Central memory CD4-positive, alpha-beta T cell (primary cell): ENCODE results near the gene DENND6B.
"Not testable (repeated sequence)": the region's sequence is repeated elsewhere in the genome, so short reads cannot be mapped to it uniquely, and the experiment has no call there.

ENCODE experiments used
- DNase-seq: peaks from one replicate; pipeline ENCODE4 v3.0.0; 2022
- total RNA-seq, 3 experiments: gene quantifications; one replicate each; lab custom pipeline; 2026; lab: John Stamatoyannopoulos, UW

Gene DENND6B, protein sequence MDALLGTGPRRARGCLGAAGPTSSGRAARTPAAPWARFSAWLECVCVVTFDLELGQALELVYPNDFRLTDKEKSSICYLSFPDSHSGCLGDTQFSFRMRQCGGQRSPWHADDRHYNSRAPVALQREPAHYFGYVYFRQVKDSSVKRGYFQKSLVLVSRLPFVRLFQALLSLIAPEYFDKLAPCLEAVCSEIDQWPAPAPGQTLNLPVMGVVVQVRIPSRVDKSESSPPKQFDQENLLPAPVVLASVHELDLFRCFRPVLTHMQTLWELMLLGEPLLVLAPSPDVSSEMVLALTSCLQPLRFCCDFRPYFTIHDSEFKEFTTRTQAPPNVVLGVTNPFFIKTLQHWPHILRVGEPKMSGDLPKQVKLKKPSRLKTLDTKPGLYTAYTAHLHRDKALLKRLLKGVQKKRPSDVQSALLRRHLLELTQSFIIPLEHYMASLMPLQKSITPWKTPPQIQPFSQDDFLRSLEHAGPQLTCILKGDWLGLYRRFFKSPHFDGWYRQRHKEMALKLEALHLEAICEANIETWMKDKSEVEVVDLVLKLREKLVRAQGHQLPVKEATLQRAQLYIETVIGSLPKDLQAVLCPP
- 1.5 to 4.2 (median 2.5) reads per million in 3 experiments for total RNA-seq

DNA sequence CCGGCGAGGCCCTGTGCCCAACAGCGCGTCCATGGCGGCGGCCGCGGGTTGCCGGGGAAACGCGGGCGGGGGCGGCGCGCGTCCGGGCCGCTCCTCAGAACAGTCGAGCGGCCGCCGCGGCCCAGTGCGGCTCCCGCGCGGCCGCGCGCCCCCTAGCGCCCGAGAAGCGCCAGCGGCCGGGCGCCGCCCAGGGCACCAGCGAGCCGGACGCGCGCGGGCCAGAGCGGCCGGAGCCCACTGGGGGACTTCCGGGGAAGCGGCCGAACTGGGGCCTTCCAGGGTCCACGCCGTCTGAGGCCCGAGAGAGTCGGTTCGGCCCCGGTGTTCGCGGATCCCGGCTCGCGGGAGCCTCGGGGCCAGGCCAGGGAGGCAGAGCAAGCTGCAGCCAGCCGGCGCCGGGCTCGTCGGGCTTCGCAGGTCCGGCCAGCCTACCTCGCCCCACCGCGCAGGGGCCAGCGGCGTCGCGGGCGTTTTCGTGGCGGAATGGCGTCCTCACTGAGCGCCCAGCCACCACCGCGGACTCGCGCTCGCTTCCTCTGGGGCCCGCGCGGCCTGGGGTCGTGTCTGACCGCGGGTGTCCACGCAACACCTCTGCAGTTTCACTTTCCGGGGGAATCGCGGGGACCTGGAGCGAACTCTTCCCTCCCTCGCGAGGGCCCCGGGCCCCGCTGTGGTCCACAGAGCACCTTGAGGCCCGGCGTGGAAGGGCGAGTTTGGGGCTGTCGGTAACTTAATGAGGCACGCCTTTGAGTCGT is at the start of gene DENND6B:
Gene DENND6B (minus strand): TSS at position 57 of the 755 bp plus-strand sequence. CDS start 24 bp downstream, at position 33.
- peak; percentile 52 for DNase-seq

DNA sequence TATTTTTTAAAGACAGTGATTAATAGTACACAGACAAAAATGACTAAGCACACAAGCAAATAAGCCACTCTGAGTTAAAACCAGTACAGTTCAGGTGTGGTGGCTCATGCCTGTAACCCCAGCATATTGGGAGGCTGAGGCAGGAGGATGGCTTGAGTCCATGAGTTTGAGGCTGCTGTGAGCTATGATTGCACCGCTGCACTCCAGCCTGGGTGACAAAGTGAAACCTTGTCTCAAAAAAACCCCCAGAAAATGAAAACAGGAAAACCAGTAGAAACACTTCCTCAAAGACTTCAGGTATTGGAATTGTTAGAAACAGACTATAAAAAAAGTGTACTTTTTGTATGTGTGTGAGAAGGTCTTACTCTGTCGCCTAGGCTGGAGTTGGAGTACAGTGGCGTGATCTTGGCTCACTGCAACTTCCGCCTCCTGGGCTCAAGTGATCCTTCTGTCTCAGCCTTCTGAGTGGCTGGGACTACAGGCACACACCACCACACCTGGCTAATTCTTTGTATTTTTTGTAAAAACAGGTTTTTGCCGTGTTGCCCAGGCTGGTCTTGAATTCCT is 49.4 kb upstream of the DENND6B start:
- DNase-seq: no peak

DNA sequence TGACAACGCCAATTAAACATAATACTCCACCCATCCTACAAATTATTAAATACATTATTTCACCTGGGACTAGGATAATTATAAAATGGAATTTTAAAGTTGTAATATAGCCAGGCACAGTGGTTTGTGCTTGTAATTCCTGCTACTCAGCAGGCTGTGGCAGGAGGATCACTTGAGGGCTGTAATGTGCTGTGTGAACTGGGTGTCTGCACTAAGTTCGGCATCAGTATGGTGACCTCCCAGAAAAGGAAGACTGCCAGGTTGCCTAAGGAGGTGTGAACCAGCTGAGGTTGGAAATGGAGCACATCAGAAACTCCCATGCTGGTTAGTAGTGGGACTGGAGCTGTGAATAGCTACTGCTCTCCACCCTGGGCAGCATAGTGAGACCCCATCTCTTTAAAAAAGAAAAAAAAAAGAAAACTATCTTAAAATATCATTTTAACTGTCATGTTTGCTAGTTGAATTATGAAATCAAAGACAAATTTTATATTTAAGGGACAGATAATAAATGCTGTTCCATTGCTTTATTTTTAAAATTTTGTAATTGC is 44.4 kb upstream of the DENND6B start:
- no peak for DNase-seq

DNA sequence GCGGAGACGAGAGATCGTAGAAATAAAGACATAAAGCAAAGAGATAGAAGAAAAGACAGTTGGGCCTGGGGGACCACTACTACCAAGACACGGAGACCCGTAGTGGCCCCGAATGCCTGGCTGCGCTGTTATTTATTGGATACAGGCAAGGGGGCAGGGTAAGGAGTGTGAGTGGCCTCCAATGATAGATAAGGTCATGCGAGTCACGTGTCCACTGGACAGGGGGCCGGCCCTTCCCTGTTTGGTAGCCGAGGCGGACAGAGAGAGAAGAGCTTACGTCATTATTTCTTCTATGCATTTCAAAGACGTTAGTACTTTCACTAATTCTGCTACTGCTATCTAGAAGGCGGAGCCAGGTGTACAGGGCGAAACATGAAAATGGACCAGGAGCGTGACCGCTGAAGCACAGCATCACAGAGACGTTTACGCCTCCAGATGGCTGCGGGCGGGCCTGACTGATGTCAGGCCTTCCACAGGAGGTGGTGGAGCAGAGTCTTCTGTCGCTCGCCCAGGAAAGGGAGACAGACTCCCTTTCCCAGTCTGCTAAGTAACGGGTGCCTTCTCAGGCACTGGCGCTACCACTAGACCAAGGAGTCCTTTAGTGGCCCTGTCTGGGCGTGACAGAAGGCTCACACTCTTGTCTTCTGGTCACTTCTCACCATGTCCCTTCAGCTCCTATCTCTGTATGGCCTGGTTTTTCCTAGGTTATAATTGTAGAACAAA is 41.1 kb upstream of the DENND6B start:
- DNase-seq: no peak

DNA sequence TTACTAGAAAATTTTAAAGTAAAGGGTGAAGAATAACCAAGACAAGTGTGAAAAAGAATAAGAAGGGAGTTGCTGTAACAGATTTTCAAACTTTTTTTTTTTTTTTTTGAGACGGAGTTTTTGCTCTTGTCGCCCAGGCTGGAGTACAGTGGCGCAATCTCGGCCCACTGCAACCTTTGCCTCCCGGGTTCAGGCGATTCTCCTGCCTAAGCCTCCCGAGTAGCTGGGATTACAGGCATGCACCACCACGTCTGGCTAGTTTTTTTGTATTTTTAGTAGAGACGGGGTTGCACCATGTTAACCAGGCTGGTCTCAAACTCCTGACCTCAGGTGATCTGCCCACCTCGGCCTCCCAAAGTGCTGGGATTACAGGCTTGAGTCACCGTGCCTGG is 37.0 kb upstream of the DENND6B start:
- not testable (repeated sequence) for DNase-seq

DNA sequence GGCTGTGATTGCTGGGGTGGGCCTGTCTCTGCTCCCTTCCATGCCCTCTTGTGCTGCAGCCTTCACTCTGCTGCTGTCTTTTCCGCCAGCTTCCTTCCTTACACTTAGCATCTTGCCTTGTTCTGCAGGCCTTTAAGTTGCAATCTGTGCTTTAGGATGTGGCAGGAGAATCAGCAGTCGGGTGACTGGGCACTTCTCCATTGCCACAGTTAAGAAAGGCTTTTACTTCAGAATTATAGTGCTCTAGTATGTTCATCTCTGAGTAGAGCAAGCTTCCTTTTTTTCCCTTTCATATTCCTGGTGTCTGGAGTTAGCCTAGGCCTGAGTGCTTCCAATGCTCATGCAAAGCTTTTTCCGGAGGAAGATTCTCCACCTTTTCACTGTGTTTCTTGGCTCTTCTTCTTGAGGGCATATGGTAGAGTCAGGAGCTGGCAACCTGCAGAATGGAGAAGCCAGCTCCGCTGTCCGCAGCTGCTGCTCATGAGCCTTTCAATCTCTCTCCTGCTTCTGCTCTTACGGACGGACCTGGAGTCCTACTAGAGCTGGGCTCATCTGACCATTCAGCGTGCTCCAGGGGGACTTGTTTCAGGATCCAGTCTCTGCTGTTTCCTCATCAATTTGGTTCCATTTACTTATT is 36.5 kb upstream of the DENND6B start:
- DNase-seq: no peak

DNA sequence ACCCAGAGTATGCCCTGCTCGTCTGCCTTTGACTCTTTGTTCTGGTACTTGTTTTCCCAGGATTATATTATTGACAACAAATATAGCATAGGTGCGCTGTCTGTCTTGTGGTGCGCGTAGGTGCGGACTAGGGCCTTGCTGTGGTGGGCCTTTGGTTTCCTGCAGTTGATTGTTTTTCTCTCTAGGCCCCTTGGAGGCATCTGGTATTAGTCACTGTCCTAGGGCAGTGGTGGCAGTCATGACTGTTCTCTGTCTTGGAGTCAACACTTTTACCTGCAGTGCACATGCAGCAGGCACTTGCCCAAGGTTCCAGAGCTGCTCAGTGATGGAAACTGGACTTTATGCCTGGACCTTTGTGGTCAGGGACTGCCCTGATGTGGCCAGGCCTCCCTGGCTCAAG is 34.9 kb upstream of the DENND6B start:
- no peak for DNase-seq

DNA sequence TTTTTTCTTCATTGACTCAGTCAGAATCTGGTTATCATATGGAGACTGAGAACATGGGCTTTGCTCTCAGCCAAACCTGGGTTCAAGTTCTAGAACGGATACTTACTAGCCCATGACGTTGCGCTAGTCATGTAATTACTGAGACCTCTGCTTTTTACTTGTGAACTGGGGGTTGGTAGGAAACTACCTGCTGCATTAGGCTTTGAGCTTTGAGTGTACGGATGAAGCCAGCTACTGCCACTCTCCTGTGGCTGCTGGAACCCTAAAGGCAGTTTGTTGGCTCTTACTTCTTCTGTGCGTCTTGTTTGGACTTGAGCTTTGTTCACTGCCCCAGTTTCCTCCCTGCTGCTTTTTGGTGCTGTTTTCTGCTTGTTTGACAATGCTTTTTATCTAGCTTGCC is 34.4 kb upstream of the DENND6B start:
- DNase-seq: no peak

DNA sequence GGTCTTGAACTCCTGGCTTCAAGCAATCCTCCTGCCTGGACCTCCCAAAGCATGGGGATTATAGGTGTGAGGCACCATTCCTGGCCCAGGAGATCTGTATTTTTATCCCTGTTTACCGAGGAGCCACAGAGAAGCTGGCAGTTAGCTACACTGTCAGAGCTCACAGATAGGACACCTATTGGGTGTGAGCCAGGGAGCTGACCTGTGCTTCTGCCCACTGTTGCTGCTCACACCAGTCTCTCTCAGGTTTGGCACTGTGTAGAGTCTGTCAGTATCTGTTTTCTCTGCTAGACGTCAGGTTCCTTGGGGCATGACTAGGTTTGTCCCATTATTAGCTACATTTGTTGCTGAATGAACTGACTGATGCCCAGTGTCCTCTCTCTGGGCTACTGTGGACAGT is 33.8 kb upstream of the DENND6B start:
- DNase-seq: no peak

DNA sequence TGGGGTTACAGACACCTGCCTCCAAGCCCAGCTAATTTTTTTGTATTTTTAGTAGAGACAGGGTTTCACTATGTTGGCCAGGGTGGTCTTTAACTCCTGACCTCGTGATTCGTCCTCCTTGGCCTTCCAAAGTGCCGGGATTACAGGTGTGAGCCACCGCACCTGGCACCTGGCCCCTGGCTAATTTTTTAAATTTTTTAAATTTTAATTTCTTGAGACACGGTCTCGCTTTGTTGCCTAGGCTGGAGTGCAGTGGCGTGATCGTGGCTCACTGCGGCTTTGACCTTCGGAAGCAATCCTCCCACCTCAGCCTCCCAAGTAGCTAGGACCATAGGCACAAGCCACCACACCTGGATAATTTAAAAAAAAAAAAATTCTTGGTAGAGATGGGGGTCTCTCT is 30.9 kb upstream of the DENND6B start:
- DNase-seq: no peak

DNA sequence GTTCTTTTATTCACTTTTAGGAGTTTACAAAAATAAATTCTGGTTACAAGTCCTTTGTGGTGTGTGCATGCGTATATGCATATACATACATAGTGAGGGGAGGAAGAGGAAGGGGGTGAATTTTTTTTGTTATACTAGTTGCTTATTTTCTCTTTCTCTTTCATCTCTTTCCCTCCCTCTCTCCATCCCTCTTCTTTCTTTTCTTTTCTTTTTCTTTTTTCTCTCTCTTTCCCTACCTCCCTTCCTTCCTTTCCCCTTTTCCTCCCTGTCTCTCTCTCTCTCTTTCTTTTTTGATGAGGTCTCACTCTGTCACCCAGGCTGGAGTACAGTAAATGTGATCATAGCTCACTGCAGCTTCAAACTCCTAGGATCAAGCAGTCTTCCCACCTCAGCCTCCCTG is 30.4 kb upstream of the DENND6B start:
- DNase-seq: no peak

DNA sequence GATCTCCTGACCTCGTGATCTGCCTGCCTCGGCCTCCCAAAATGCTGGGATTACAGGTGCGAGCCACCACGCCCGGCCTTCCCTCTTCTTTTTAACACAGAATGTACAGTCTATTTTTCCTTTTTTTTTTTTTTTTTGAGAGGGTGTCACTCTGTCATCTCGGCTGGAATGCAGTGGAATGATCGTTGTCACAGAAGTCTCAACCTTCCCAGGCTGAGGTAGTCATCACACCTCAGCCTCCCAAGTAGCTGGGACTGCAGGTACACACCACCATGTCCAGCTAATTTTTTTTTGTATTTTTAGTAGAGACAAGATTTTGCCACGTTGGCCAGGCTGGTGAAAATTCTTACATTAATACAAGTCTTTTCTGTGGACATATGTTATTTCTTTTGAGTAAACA is 29.4 kb upstream of the DENND6B start:
- DNase-seq: no peak

DNA sequence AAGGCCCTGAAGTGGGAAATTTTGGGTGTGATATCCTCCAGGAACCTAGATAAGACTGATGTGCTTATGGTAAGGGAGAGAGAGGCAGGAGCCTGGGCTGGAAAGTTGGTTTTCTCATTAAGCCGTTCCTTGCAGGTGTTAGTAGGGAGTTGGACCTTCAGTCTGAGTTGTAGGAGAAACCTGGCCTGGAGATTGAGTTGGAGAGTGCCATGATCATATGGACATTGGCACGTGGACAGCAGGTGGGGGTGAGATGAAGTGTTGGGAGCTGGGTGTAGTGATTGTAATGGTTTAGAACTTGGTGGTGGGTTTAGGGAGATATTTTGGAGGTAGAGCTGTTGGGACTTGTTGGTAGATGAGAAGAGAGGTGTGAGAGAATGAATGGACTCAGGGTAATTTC is 21.2 kb upstream of the DENND6B start:
- DNase-seq: no peak

DNA sequence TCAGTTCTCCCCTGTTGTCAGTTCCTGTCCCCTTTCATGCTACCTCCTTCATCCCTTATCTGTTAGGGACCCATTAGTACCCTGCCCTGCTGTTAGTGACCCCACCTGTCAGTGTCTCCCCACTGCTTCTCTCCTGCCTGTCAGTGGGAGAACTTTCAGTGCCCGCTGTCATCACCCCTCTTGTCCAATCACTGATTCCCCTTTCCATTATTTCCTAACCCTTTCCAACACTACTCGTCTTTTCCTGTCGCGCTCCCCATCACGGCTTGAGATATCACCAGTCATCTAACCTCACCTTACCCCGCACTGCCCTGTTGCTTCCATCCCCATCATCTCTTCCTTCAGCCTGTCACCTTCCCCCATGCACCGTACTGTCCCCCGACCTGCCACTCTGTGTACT is 20.3 kb upstream of the DENND6B start:
- DNase-seq: no peak

DNA sequence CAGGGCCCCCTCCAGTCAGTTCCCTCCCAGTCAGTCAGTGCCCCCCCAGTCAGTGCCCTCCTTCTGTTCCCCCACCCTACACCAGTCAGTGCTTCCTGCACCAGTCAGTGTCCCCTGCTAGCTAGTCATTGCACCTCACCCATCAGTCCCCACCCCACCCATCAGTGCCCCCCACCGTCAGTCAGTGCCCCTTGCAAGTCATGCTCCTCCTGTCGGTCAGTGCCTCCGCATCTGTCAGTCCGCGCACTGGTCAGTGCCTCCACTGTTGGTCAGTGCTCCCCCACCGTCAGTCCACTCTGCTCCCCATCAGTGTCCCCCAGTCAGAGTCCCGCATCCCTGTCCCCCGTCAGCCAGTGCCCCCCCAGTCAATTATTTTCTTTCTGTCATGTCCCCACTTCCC is 19.7 kb upstream of the DENND6B start:
- no peak for DNase-seq

DNA sequence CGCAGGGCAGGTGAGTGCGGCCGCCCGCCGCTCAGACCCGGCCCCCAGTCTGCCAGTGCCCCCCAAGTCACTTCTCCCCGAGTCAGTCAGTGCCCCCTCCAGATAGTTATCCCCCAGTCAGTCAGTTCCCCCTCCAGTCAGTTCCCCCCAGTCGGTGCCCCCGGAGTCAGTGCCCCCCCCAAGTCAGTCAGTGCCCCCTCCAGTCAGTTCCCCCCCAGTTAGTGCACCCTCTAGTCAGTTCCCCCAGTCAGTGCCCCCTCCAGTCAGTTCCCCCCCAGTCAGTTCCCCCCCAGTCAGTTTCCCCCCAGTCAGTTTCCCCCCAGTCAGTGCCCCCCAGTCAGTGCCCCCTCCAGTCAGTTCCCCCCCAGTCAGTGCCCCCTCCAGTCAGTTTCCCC is 16.7 kb upstream of the DENND6B start:
- no peak for DNase-seq

DNA sequence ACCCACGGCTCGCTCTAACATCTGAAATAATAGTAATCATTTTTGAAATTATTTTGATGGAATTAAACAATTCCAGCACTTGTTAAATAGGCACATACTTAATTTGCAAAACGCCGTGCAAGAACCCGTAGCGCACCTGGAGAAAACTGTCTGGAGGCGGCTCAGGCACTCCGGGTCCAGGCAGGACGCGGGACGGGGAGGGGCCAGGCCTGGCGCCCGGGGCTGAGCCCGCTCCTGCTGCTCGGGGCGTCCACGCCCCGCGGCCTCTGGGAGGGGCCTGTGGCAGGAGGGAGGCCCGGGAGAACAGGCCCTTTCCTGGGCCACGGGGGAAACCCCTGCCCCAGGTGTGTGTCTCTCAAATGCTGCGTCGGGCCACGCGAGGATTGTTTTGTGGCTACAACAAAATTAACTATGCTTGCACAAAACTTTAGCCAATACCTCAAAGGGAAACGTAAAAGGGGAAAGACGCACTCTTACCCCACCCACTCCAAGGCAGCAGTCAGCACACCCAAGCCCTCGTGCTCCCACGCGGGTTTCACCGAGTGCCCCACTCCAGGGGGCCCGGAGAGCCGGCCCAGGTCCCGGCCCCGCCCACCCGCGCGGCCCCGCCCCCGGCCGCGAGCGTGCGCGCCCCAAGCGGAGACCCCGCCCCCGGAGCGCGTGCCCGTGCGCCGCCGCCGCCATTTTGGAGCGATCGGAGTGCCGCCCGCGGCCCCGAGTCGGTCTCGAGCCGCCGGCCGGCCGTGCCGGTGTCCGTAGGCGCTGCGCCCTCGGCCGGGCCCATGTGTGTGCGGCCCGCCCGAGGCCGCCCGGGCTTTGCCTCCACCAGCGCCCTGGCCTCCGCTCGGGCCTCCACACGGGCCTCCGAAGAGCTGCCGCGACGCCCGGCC is 16.1 kb upstream of the DENND6B start, which contains the start of gene PPP6R2:
Gene PPP6R2 (plus strand): TSS at position 677 of the 890 bp plus-strand sequence. CDS start 50,582 bp downstream, outside the sequence.
- peak; percentile 84 for DNase-seq

DNA sequence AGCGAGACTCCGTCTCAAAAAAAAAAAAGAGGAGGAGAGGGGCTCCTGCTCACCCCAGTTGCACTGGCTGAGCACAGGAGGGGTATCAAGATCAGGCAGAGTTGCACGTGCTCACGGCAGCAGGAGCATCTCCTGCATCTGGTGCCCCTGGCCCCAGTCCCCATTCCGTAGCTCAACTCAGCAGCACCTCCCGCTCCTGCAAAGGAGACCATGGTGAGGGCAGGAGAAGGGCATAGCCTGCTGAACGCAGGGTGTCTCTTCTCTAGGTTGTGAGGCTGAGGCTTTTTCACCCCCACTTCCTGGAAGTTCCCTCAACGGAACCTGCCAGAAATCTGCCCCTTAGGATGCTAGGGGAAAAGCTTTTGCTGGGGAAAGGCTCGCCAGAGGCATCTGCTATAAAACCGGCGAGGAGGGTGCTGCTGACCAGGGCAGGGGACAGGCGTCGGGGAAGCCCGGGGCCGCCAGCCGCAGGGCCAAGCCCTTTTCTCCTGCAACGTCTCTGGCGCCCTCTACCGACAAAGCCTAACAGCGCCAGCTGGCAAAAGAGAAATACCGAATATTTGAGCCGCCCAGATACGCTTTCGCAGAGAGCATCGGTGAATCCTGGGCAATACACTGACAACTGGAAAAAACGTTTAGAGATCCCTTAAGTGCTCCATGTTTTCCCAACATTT is 15.3 kb upstream of the DENND6B start:
- DNase-seq: peak; percentile 83

DNA sequence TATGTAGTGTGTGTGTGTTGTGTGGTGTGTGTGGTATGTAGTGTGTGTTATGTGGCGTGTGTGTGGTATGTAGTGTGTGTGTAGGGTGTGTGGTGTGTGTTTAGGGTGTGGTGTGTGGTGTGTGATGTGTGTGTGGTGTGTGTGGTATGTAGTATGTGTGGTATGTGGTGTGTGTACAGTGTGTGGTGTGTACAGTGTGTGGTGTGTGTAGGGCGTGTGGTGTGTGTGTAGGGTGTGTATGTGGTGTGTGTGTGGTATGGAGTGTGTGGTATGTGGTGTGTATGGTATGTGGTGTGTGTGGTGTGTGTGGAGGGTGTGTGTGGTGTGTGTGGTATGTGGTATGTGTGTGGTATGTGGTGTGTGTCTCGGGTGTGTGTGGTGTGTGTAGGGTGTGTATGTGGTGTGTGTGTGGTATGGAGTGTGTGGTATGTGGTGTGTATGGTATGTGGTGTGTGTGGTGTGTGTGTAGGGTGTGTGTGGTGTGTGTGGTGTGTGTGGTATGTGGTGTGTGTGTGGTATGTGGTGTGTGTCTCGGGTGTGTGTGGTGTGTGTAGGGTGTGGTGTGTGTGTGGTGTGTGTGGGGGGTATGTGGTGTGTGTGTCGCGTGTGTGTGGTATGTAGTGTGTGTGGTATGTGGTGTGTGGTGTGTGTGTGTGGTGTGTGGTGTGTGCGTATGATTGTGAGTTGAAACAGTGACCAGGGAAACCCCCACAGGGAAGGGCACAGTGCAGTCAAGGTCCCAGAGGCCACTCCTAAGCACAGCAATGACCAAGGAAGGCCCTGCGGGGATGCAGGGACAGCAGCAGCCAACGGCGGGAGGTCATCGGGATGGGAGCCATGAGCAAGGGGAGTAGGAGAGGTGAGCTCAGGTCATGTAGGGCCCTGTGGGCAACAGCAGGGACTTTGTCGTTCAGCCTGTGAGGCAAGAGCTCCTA is 13.4 kb upstream of the DENND6B start:
- DNase-seq: no peak
